ENCODE measurements around the gene ENSA.
"Not testable (repeated sequence)": the region's sequence is repeated elsewhere in the genome, so short reads cannot be mapped to it uniquely, and the experiment has no call there.

Gene ENSA

GRCh38 chr1:150579945-150580642 lies 49.3 kb downstream of the ENSA start:
- FAIRE-seq, result no peak

- FAIRE-seq, result no peak
Observed at GRCh38 chr1:150579110-150579944, 50.1 kb downstream of the ENSA start, which contains the start of gene MCL1. MCL1 (minus strand) TSS chr1:150579610; CDS start chr1:150579530, 80 bp downstream.

- no peak for FAIRE-seq
Observed at GRCh38 chr1:150578272-150579109, 50.9 kb downstream of the ENSA start.

GRCh38 chr1:150577557-150578271 lies 51.7 kb downstream of the ENSA start:
- FAIRE-seq, result no peak

- no peak for FAIRE-seq
Observed at GRCh38 chr1:150576794-150577556, 52.4 kb downstream of the ENSA start.

GRCh38 chr1:150576367-150576711 lies 53.1 kb downstream of the ENSA start:
- no peak for FAIRE-seq

GRCh38 chr1:150575518-150576366 lies 53.7 kb downstream of the ENSA start:
- FAIRE-seq, result peak; percentile 65

- FAIRE-seq, result no peak
Observed at GRCh38 chr1:150575072-150575489, 54.3 kb downstream of the ENSA start.

- no peak for FAIRE-seq
Observed at GRCh38 chr1:150574260-150575071, 54.9 kb downstream of the ENSA start.

- not testable (repeated sequence) for FAIRE-seq
Observed at GRCh38 chr1:150573648-150574071, 55.8 kb downstream of the ENSA start.

- FAIRE-seq, result no peak
Observed at GRCh38 chr1:150572918-150573647, 56.3 kb downstream of the ENSA start.

Data from islet of Langerhans (tissue), 1 donor.